Colonic mucosa (tissue), 4 donors: ENCODE measurements around the gene MYB. TPM values are rescaled to one million over a fixed set of nuclear protein-coding genes. Genes with fewer than 3 reads are reported as not detected.
A peak's percentile ranks its signal among the peaks of the same experiment; 100 is the strongest.

ENCODE experiments used
- DNase-seq: peaks from one replicate; pipeline ENCODE4 v3.0.0-alpha.2; 2020
- H3K27ac ChIP-seq: fragments of 200-600 bp; one replicate; pipeline ENCODE4 v1.8.0; 2021
- H3K27me3 ChIP-seq: fragments of 200-600 bp; one replicate; pipeline ENCODE4 v1.8.0; 2021
- H3K36me3 ChIP-seq: fragments of 200-600 bp; one replicate; pipeline ENCODE4 v1.8.0; 2021
- H3K4me1 ChIP-seq: fragments of 200-600 bp; one replicate; pipeline ENCODE4 v1.8.0; 2021; ENCODE audit warnings: mild to moderate bottlenecking
- H3K4me3 ChIP-seq: fragments of 200-600 bp; one replicate; pipeline ENCODE4 v1.8.0; 2021
- H3K9ac ChIP-seq, 2 donors: one replicate each; pipeline ENCODE4 v1.7.0; 2013; ENCODE audit warnings: control low read depth in 2 of 2, low read depth in 2 of 2, low read length in 2 of 2
- H3K9me3 ChIP-seq: fragments of 200-600 bp; one replicate; pipeline ENCODE4 v1.8.0; 2021
- CTCF ChIP-seq: fragments of 200-600 bp; IDR thresholded peaks from one replicate; pipeline ENCODE4 v1.8.0; 2022; ENCODE audit warnings: antibody characterized with exemption, mild to moderate bottlenecking
- intact Hi-C: fragments of 100-400 bp; cut with DNase I; formaldehyde crosslinking; loops from one replicate; pipeline ENCODE4 v1.14.1; 2022
- total RNA-seq, 2 donors: library from RNA; stranded (reverse); fragmentation: NEBNext Ultra II Directional in 1 of 2; extraction: Animal tissue kit (Norgen Biotek cat#: 25700) in 1 of 2; gene quantifications; one replicate each; pipeline ENCODE4 v1.2.1, GENCODE V29; 2021
- donor health status: healthy.
- donor health status: DM: no; HTN: no; CAD: no.
- donor health status: DM: no; HTN: no; CAD: no.

MYB gene
- total RNA-seq, 2 donors from 2014 or later = 67.2 to 78.0 TPM

DNA sequence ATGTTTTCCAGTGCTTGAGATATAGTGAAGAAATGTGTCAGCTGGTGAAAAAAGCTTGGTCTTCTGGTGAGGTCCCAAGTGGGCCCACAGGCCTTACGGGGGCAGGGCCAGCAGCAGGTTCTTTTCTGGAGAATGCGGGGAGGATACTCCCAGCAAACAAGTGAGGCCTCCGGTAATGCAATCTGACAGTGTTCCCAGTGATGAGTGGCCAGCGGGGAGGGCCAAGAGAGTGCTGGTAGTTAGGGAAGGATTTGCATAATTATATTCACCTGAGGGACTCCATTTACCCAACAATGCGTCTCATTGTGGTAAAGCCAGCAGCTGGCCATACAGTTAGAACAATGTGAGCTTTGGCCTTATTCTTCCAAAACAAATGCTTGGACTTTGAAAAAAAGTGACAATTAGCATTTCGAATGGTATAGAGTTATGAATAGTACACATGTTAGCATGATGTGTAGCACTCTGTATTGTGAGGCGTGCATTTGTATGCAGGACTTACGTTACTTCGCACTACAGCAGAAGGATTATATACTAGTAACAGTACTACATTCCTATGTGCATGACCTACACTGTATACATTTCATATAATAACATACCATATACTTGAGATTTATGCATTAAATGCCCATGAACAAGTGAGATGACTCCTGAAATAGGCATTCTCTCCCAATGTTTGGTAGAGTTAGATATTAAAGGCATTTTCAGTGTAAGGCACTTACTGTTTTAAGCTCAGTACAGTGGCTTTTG is 69.8 kb downstream of the MYB start:
- Histone ChIP-seq H3K4me1 (peaks cover 18% of the 10 kb centered on the region), H3K9ac (peak overlapping the region in 1 of 2 donors; percentile 61), H3K4me3 (no peak overlapping the region), H3K27ac (peak overlapping the region; percentile 86), H3K27me3 (no peaks in the 10 kb centered on the region), H3K9me3 (no peaks in the 10 kb centered on the region), H3K36me3 (no peaks in the 10 kb centered on the region)
- TF ChIP-seq CTCF = no peak
- intact Hi-C loops = no loop called here
- DNase-seq = peak; percentile 58

- H3K27ac ChIP-seq = peak overlapping the region; percentile 86
- peak; percentile 84 for DNase-seq
- intact Hi-C loops = no loop called here
- no peak overlapping the region for H3K4me3 ChIP-seq
- no peak for TF ChIP-seq CTCF
- H3K27me3 ChIP-seq = no peaks in the 10 kb centered on the region
- H3K9ac ChIP-seq = peak overlapping the region in 1 of 2 donors; percentile 61
- H3K4me1 ChIP-seq = peaks cover 18% of the 10 kb centered on the region
- H3K9me3 ChIP-seq = no peaks in the 10 kb centered on the region
- no peaks in the 10 kb centered on the region for H3K36me3 ChIP-seq
These were observed 70.7 kb downstream of the MYB start for GRCh38 chr6:135251498-135252441.

- intact Hi-C loops = no loop called here
- peak; percentile 72 for DNase-seq
- no peaks in the 10 kb centered on the region for H3K9me3 ChIP-seq
- no peak overlapping the region for H3K4me3 ChIP-seq
- TF ChIP-seq CTCF = no peak
- H3K27me3 ChIP-seq = no peaks in the 10 kb centered on the region
- no peaks in the 10 kb centered on the region for H3K36me3 ChIP-seq
- H3K9ac ChIP-seq = peak overlapping the region in 1 of 2 donors; percentile 46
- peaks cover 18% of the 10 kb centered on the region for H3K4me1 ChIP-seq
- peak overlapping the region; percentile 86 for H3K27ac ChIP-seq
These were observed 73.4 kb downstream of the MYB start for GRCh38 chr6:135254471-135254870.

DNA sequence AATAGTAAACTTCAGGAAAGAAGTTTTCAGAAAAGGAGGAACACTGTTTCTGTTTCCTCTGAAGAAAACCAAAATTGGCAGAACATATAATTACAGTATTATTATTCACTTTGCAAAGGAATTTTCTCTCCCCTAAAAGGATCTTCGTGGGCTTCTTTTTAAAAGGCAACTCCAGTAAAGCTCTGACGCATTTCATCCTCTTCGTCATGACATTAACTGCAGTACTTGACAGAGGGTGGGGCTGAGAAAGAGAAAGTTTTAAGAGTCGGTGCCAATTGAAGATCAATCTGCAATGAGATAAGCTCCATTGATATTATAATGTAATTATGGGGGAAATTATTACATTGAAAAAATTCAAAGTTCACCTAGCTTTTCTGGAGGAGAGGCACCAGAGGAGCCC is 75.8 kb downstream of the MYB start:
- H3K27ac ChIP-seq = peak overlapping the region; percentile 86
- intact Hi-C loops = no loop called here
- peaks cover 10% of the 10 kb centered on the region for H3K4me1 ChIP-seq
- no peak overlapping the region for H3K4me3 ChIP-seq
- no peaks in the 10 kb centered on the region for H3K36me3 ChIP-seq
- no peak overlapping the region for H3K9ac ChIP-seq
- H3K9me3 ChIP-seq = no peaks in the 10 kb centered on the region
- TF ChIP-seq CTCF = no peak
- no peaks in the 10 kb centered on the region for H3K27me3 ChIP-seq
- no peak for DNase-seq

- DNase-seq = no peak
- H3K4me3 ChIP-seq = no peak overlapping the region
- H3K36me3 ChIP-seq = no peaks in the 10 kb centered on the region
- no peaks in the 10 kb centered on the region for H3K27me3 ChIP-seq
- peak overlapping the region; percentile 86 for H3K27ac ChIP-seq
- TF ChIP-seq CTCF = no peak
- no peak overlapping the region for H3K9ac ChIP-seq
- intact Hi-C loops = no loop called here
- peaks cover 10% of the 10 kb centered on the region for H3K4me1 ChIP-seq
- H3K9me3 ChIP-seq = no peaks in the 10 kb centered on the region
These were observed 76.7 kb downstream of the MYB start for GRCh38 chr6:135257631-135258405.
